ENCODE data around the gene INPP4B.

GRCh38 chr4:142706381-142706780, 139.7 kb downstream of the INPP4B start:
- TF ChIP-seq CTCF (conservative IDR thresholded peaks at IDR 0.05) (no peak), EZH2 (IDR thresholded peaks at IDR 0.05; ENCODE audit: low read depth) (no peak)
